Karpas-422 (cell line): Measurements from ENCODE around the gene DPH5. TPM values are rescaled to one million over a fixed set of nuclear protein-coding genes. Genes with fewer than 3 reads are reported as not detected.

ENCODE experiments used
- DNase-seq: peaks from one replicate; pipeline ENCODE4 v3.0.0-alpha.2; 2015
- H2AFZ ChIP-seq: fragments of 200-600 bp; sonication (generic); 2 replicates; pipeline ENCODE4 v1.6.1; 2014; ENCODE audit warnings: antibody characterized with exemption, low read length, mixed read lengths
- H3K27ac ChIP-seq: fragments of 200-600 bp; sonication (generic); 2 replicates; pipeline ENCODE4 v1.5.1; 2014; ENCODE audit warnings: mild to moderate bottlenecking, low read length, moderate library complexity
- H3K27me3 ChIP-seq: fragments of 200-600 bp; sonication (generic); 2 replicates; pipeline ENCODE4 v1.6.1; 2014; ENCODE audit warnings: low read length, mixed read lengths
- H3K36me3 ChIP-seq: fragments of 200-600 bp; sonication (generic); 2 replicates; pipeline ENCODE4 v1.6.1; 2014; ENCODE audit warnings: low read length, mixed read lengths; ENCODE audit not compliant: insufficient read depth
- H3K4me1 ChIP-seq: fragments of 200-600 bp; sonication (generic); 2 replicates; pipeline ENCODE4 v1.6.1; 2014; ENCODE audit warnings: mild to moderate bottlenecking, low read length, mixed read lengths
- H3K4me2 ChIP-seq: fragments of 200-600 bp; sonication (generic); 2 replicates; pipeline ENCODE4 v1.6.1; 2014; ENCODE audit warnings: low read length, low read depth, mild to moderate bottlenecking; ENCODE audit not compliant: poor library complexity, severe bottlenecking
- H3K4me3 ChIP-seq: fragments of 200-600 bp; sonication (generic); 2 replicates; pipeline ENCODE4 v1.5.1; 2014; ENCODE audit warnings: mild to moderate bottlenecking, antibody characterized with exemption, low read length, mixed read lengths
- H3K79me2 ChIP-seq: fragments of 200-600 bp; sonication (generic); 2 replicates; pipeline ENCODE4 v1.6.1; 2014; ENCODE audit warnings: mild to moderate bottlenecking, low read length, mixed read lengths
- H3K9ac ChIP-seq: fragments of 200-600 bp; sonication (generic); 2 replicates; pipeline ENCODE4 v1.6.0; 2014; ENCODE audit warnings: low read length
- H3K9me2 ChIP-seq: fragments of 200-600 bp; sonication (generic), shearing (Covaris generic); replicated peaks from 2 replicates; pipeline ENCODE4 v1.6.0; 2014; ENCODE audit warnings: mild to moderate bottlenecking, low read length, moderate library complexity; ENCODE audit not compliant: insufficient read depth
- H3K9me3 ChIP-seq: fragments of 300-700, 200-600 bp; sonication (generic); 2 replicates; pipeline ENCODE4 v1.6.1; 2014; ENCODE audit warnings: low read length, mixed read lengths
- H4K20me1 ChIP-seq: fragments of 200-600 bp; sonication (generic); 2 replicates; pipeline ENCODE4 v1.6.1; 2014; ENCODE audit warnings: mild to moderate bottlenecking, antibody characterized with exemption, low read length, low read depth; ENCODE audit not compliant: insufficient read depth
- total RNA-seq: library from RNA; depleted of rRNA; stranded (reverse); fragments of >200 nt; shearing (Covaris generic); gene quantifications from 2 replicates; pipeline ENCODE4 v1.2.3, GENCODE V29; 2014; ENCODE audit warnings: low replicate concordance; rRNA removed

The DPH5 gene
- total RNA-seq, 1 experiment from 2014 or later, result 16.6 TPM

DNA sequence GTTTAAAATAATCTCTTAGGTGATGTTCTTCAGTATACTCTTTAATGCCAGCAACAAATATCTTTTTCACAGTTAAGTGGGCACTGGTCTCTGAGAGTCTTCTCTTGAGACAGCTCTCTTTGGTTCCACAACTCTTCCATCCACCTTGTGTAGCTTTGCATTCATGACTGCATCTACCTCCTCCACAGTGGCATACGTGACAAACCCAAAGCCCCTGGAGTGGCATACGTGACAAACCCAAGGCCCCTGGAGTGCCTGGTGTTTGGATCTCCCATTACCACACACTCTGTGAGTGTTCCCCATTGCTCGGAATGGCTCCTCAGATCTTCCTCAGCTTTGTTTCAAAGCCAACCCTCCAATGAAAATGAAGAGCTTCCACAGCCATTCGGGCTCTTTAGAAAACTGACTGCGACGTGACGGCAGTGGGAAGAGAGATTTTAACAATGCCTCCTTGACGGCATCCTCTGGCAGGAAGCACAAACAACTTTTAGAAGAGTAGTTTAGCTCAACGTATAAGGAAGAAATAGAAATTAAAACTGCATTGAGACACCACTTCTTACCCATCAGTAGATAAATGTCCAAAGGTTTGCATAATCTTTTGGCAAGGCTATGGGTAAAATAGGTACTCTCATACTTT, 83.9 kb downstream of the DPH5 start:
- no peaks in the 10 kb centered on the region for H4K20me1 ChIP-seq
- no peak overlapping the region for H2AFZ ChIP-seq
- H3K27me3 ChIP-seq, result no peaks in the 10 kb centered on the region
- no peak overlapping the region for H3K4me2 ChIP-seq
- peaks cover 37% of the 10 kb centered on the region for H3K79me2 ChIP-seq
- DNase-seq, result no peak
- H3K27ac ChIP-seq, result no peak overlapping the region
- no peaks in the 10 kb centered on the region for H3K9me2 ChIP-seq
- no peaks in the 10 kb centered on the region for H3K9me3 ChIP-seq
- H3K9ac ChIP-seq, result no peak overlapping the region
- no peaks in the 10 kb centered on the region for H3K4me1 ChIP-seq
- H3K36me3 ChIP-seq, result peaks cover 32% of the 10 kb centered on the region
- H3K4me3 ChIP-seq, result no peak overlapping the region

DNA sequence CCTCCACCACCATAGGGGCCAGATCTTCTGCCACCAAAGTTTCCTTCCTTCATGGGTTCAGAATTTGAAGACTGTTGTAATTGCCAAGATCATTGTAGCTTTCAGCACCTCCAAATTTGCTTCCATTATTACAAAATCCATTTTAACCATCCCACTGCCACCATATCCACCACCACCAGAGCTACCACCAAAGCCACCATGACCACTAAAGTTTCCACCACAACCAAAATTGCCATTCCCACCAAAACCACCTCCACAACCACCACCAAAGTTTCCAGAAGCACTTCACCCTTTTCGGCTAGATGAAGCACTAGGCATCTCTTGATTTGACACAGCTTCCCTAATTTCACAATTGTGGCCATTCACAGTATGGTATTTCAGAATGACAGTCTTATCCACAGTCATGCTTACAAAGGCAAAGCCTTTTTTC, 84.5 kb downstream of the DPH5 start:
- no peak for DNase-seq
- H3K9me3 ChIP-seq, result no peaks in the 10 kb centered on the region
- H3K4me2 ChIP-seq, result no peak overlapping the region
- no peak overlapping the region for H3K4me3 ChIP-seq
- peaks cover 38% of the 10 kb centered on the region for H3K79me2 ChIP-seq
- H3K27me3 ChIP-seq, result no peaks in the 10 kb centered on the region
- H2AFZ ChIP-seq, result no peak overlapping the region
- peaks cover 37% of the 10 kb centered on the region for H3K36me3 ChIP-seq
- no peak overlapping the region for H3K9ac ChIP-seq
- no peak overlapping the region for H3K27ac ChIP-seq
- no peaks in the 10 kb centered on the region for H3K9me2 ChIP-seq
- no peaks in the 10 kb centered on the region for H4K20me1 ChIP-seq
- H3K4me1 ChIP-seq, result no peaks in the 10 kb centered on the region

Other genes starting within 250 kb of the DPH5 start
- 4.6 and 17.0 TPM in 2 replicates for gene EXTL2, start 130.9 kb downstream of the DPH5 start, total RNA-seq
- gene SLC30A7, start 129.7 kb downstream of the DPH5 start, total RNA-seq, result 8.9 and 28.8 TPM in 2 replicates
- gene S1PR1, start 211.2 kb upstream of the DPH5 start, total RNA-seq, result not detected in 2 replicates